ENCODE data around the gene CNTFR.

- no peak for TF ChIP-seq CTCF (conservative IDR thresholded peaks at IDR 0.05; ENCODE audit: low read depth in 2 of 2)
- no peak for TF ChIP-seq EZH2phosphoT487 (IDR thresholded peaks at IDR 0.05; ENCODE audit: unreplicated experiment)
- no peak for TF ChIP-seq POLR2AphosphoS5 (IDR thresholded peaks at IDR 0.05; ENCODE audit: low read depth)
- TF ChIP-seq EZH2 (IDR thresholded peaks at IDR 0.05; ENCODE audit: low read depth, unreplicated experiment): no peak
- TF ChIP-seq, protein P1, sequence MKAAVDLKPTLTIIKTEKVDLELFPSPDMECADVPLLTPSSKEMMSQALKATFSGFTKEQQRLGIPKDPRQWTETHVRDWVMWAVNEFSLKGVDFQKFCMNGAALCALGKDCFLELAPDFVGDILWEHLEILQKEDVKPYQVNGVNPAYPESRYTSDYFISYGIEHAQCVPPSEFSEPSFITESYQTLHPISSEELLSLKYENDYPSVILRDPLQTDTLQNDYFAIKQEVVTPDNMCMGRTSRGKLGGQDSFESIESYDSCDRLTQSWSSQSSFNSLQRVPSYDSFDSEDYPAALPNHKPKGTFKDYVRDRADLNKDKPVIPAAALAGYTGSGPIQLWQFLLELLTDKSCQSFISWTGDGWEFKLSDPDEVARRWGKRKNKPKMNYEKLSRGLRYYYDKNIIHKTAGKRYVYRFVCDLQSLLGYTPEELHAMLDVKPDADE (IDR thresholded peaks at IDR 0.05): no peak
- no peak for TF ChIP-seq JUNB (IDR thresholded peaks at IDR 0.05; ENCODE audit: unreplicated experiment)
- TF ChIP-seq, protein P2, sequence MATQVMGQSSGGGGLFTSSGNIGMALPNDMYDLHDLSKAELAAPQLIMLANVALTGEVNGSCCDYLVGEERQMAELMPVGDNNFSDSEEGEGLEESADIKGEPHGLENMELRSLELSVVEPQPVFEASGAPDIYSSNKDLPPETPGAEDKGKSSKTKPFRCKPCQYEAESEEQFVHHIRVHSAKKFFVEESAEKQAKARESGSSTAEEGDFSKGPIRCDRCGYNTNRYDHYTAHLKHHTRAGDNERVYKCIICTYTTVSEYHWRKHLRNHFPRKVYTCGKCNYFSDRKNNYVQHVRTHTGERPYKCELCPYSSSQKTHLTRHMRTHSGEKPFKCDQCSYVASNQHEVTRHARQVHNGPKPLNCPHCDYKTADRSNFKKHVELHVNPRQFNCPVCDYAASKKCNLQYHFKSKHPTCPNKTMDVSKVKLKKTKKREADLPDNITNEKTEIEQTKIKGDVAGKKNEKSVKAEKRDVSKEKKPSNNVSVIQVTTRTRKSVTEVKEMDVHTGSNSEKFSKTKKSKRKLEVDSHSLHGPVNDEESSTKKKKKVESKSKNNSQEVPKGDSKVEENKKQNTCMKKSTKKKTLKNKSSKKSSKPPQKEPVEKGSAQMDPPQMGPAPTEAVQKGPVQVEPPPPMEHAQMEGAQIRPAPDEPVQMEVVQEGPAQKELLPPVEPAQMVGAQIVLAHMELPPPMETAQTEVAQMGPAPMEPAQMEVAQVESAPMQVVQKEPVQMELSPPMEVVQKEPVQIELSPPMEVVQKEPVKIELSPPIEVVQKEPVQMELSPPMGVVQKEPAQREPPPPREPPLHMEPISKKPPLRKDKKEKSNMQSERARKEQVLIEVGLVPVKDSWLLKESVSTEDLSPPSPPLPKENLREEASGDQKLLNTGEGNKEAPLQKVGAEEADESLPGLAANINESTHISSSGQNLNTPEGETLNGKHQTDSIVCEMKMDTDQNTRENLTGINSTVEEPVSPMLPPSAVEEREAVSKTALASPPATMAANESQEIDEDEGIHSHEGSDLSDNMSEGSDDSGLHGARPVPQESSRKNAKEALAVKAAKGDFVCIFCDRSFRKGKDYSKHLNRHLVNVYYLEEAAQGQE (IDR thresholded peaks at IDR 0.05; ENCODE audit: unreplicated experiment): no peak
- TF ChIP-seq CREB1 (CRISPR knock-in tag; IDR thresholded peaks at IDR 0.05; ENCODE audit: low read depth): no peak
Measured at GRCh38 chr9:34544035-34544434, 45.5 kb downstream of the CNTFR start.

Data from GM23338 (cell line).